ENCODE data around the gene PELI1. TPM values are rescaled to one million over a fixed set of nuclear protein-coding genes. Genes with fewer than 3 reads are reported as not detected.

The PELI1 gene
- total RNA-seq, 1 donor from 2014 or later: 88.7 TPM

GRCh38 chr2:64112016-64112415 lies 32.2 kb downstream of the PELI1 start:
- Histone ChIP-seq H3K4me2 (no peak overlapping the region), H3K27ac (no peak overlapping the region), H3K36me3 (no peaks in the 10 kb centered on the region), H3K4me3 (no peak overlapping the region), H3K9ac (no peak overlapping the region), H3K79me2 (ENCODE audit: low read depth) (peaks cover 78% of the 10 kb centered on the region), H3K4me1 (no peaks in the 10 kb centered on the region), H2AFZ (replicated peaks) (no peak overlapping the region), H3F3A (ENCODE audit: low read depth) (no peaks in the 10 kb centered on the region), H3K9me3 (ENCODE audit: low read depth) (no peaks in the 10 kb centered on the region), H4K20me1 (ENCODE audit: low read depth) (peaks cover 32% of the 10 kb centered on the region), H3K27me3 (no peaks in the 10 kb centered on the region)
- Mint-ChIP-seq H3K4me3 (no peak overlapping the region), H3K27ac (no peak overlapping the region), H3K9me3 (no peaks in the 10 kb centered on the region), H3K27me3 (ENCODE audit: insufficient read depth, low read depth) (peaks cover 3% of the 10 kb centered on the region), H3K4me1 (peaks cover 6% of the 10 kb centered on the region), H3K36me3 (peaks cover 6% of the 10 kb centered on the region)
- DNase-seq (ENCODE audit: low spot score): no peak
- TF ChIP-seq EZH2 (IDR thresholded peaks at IDR 0.05) (no peak), CTCF (IDR thresholded peaks at IDR 0.05) (no peak), EZH2phosphoT487 (IDR thresholded peaks at IDR 0.05) (no peak)

GRCh38 chr2:64111426-64111825 lies 32.8 kb downstream of the PELI1 start:
- peaks cover 72% of the 10 kb centered on the region for H3K79me2 ChIP-seq (ENCODE audit: low read depth)
- Mint-ChIP-seq H3K27ac (no peak overlapping the region), H3K36me3 (peaks cover 8% of the 10 kb centered on the region), H3K9me3 (no peaks in the 10 kb centered on the region), H3K4me3 (no peak overlapping the region), H3K4me1 (peaks cover 6% of the 10 kb centered on the region), H3K27me3 (ENCODE audit: insufficient read depth, low read depth) (peaks cover 3% of the 10 kb centered on the region)
- no peak for TF ChIP-seq EZH2 (IDR thresholded peaks at IDR 0.05)
- TF ChIP-seq CTCF (IDR thresholded peaks at IDR 0.05): no peak
- TF ChIP-seq EZH2phosphoT487 (IDR thresholded peaks at IDR 0.05): no peak
- H3K27me3 ChIP-seq: no peaks in the 10 kb centered on the region
- no peak overlapping the region for H3K9ac ChIP-seq
- H3K4me3 ChIP-seq: no peak overlapping the region
- no peaks in the 10 kb centered on the region for H3F3A ChIP-seq (ENCODE audit: low read depth)
- no peaks in the 10 kb centered on the region for H3K9me3 ChIP-seq (ENCODE audit: low read depth)
- no peak overlapping the region for H3K27ac ChIP-seq
- DNase-seq (ENCODE audit: low spot score): no peak
- no peak overlapping the region for H2AFZ ChIP-seq (replicated peaks)
- H3K4me1 ChIP-seq: no peaks in the 10 kb centered on the region
- no peak overlapping the region for H3K4me2 ChIP-seq
- no peaks in the 10 kb centered on the region for H3K36me3 ChIP-seq
- peaks cover 27% of the 10 kb centered on the region for H4K20me1 ChIP-seq (ENCODE audit: low read depth)

GRCh38 chr2:64108666-64109241 lies 35.5 kb downstream of the PELI1 start:
- Histone ChIP-seq H3K4me2 (no peak overlapping the region), H2AFZ (replicated peaks) (no peak overlapping the region), H4K20me1 (ENCODE audit: low read depth) (peaks cover 13% of the 10 kb centered on the region), H3K4me1 (no peaks in the 10 kb centered on the region), H3K27me3 (no peaks in the 10 kb centered on the region), H3K79me2 (ENCODE audit: low read depth) (peaks cover 53% of the 10 kb centered on the region), H3K9ac (no peak overlapping the region), H3K4me3 (no peak overlapping the region), H3F3A (ENCODE audit: low read depth) (no peaks in the 10 kb centered on the region), H3K36me3 (no peaks in the 10 kb centered on the region), H3K27ac (peak overlapping the region; percentile 8), H3K9me3 (ENCODE audit: low read depth) (no peaks in the 10 kb centered on the region)
- TF ChIP-seq CTCF (IDR thresholded peaks at IDR 0.05): no peak
- TF ChIP-seq EZH2 (IDR thresholded peaks at IDR 0.05): no peak
- H3K27ac Mint-ChIP-seq: no peak overlapping the region
- H3K27me3 Mint-ChIP-seq (ENCODE audit: insufficient read depth, low read depth): peaks cover 3% of the 10 kb centered on the region
- no peak for DNase-seq (ENCODE audit: low spot score)
- H3K36me3 Mint-ChIP-seq: peaks cover 12% of the 10 kb centered on the region
- no peak overlapping the region for H3K4me3 Mint-ChIP-seq
- peaks cover 1% of the 10 kb centered on the region for H3K4me1 Mint-ChIP-seq
- H3K9me3 Mint-ChIP-seq: no peaks in the 10 kb centered on the region

Measured in neural progenitor cell (in vitro differentiated cells).